ENCODE results near the gene ACSS1.
A peak's percentile ranks its signal among the peaks of the same experiment; 100 is the strongest.

Gene ACSS1

GRCh38 chr20:25070821-25071473, 13.0 kb upstream of the ACSS1 start:
- TF ChIP-seq CTCF (IDR thresholded peaks at IDR 0.05; ENCODE audit: low read depth, low read length): no peak
- Histone ChIP-seq H3K36me3 (no peaks in the 10 kb centered on the region), H3K4me3 (ENCODE audit: low read depth, low read length) (no peak overlapping the region; the same call in 1 of the 2 replicates), H3K9me3 (ENCODE audit: severe bottlenecking) (no peaks in the 10 kb centered on the region), H3K27ac (no peak overlapping the region), H3K27me3 (ENCODE audit: insufficient read depth, low read depth, severe bottlenecking) (no peaks in the 10 kb centered on the region)
- DNase-seq: peak; percentile 39

GRCh38 chr20:25067102-25067987, 9.4 kb upstream of the ACSS1 start:
- no peak for TF ChIP-seq CTCF (IDR thresholded peaks at IDR 0.05; ENCODE audit: low read depth, low read length)
- Histone ChIP-seq H3K36me3 (no peaks in the 10 kb centered on the region), H3K27ac (no peak overlapping the region)

GRCh38 chr20:25066386-25066785, 8.4 kb upstream of the ACSS1 start:
- DNase-seq: no peak

More at GRCh38 chr20:25067102-25067987, 9.4 kb upstream of the ACSS1 start:
- Histone ChIP-seq H3K27me3 (ENCODE audit: insufficient read depth, low read depth, severe bottlenecking) (no peaks in the 10 kb centered on the region), H3K9me3 (ENCODE audit: severe bottlenecking) (no peaks in the 10 kb centered on the region), H3K4me3 (ENCODE audit: low read depth, low read length) (no peak overlapping the region)
- no peak for DNase-seq

GRCh38 chr20:25065625-25066338, 7.8 kb upstream of the ACSS1 start:
- peak; percentile 75 for TF ChIP-seq CTCF (IDR thresholded peaks at IDR 0.05; ENCODE audit: low read depth, low read length)

More at GRCh38 chr20:25066386-25066785, 8.4 kb upstream of the ACSS1 start:
- no peaks in the 10 kb centered on the region for H3K9me3 ChIP-seq (ENCODE audit: severe bottlenecking)
- peak overlapping the region; percentile 26 for H3K4me3 ChIP-seq (ENCODE audit: low read depth, low read length)
- TF ChIP-seq CTCF (IDR thresholded peaks at IDR 0.05; ENCODE audit: low read depth, low read length): no peak
- no peaks in the 10 kb centered on the region for H3K27me3 ChIP-seq (ENCODE audit: insufficient read depth, low read depth, severe bottlenecking)
- H3K36me3 ChIP-seq: no peaks in the 10 kb centered on the region
- H3K27ac ChIP-seq: no peak overlapping the region

GRCh38 chr20:25065072-25065624, 7.2 kb upstream of the ACSS1 start:
- no peak for TF ChIP-seq CTCF (IDR thresholded peaks at IDR 0.05; ENCODE audit: low read depth, low read length)
- no peaks in the 10 kb centered on the region for H3K36me3 ChIP-seq
- no peaks in the 10 kb centered on the region for H3K9me3 ChIP-seq (ENCODE audit: severe bottlenecking)
- H3K4me3 ChIP-seq (ENCODE audit: low read depth, low read length): no peak overlapping the region
- no peak overlapping the region for H3K27ac ChIP-seq
- peaks cover 3% of the 10 kb centered on the region for H3K27me3 ChIP-seq (ENCODE audit: insufficient read depth, low read depth, severe bottlenecking)
- DNase-seq: no peak

More at GRCh38 chr20:25065625-25066338, 7.8 kb upstream of the ACSS1 start:
- H3K9me3 ChIP-seq (ENCODE audit: severe bottlenecking): no peaks in the 10 kb centered on the region
- peak; percentile 58 for DNase-seq
- H3K36me3 ChIP-seq: no peaks in the 10 kb centered on the region
- H3K27me3 ChIP-seq (ENCODE audit: insufficient read depth, low read depth, severe bottlenecking): no peaks in the 10 kb centered on the region
- H3K4me3 ChIP-seq (ENCODE audit: low read depth, low read length): peak overlapping the region; percentile 26
- H3K27ac ChIP-seq: no peak overlapping the region

Data from WERI-Rb-1 (cell line).